NCI-H1048 (cell line): ENCODE results near the gene IRAG1.

ENCODE experiments used
- DNase-seq: peaks from one replicate; lab custom pipeline; 2025; lab: John Stamatoyannopoulos, UW

The IRAG1 gene

GRCh38 chr11:10693509-10694081, at the start of gene IRAG1:
TSS of gene IRAG1 (minus strand) at chr11:10693755. CDS start at chr11:10693602, 153 bp downstream.
- no peak for DNase-seq

GRCh38 chr11:10742460-10743208, 49.1 kb upstream of the IRAG1 start:
- DNase-seq, result no peak

GRCh38 chr11:10735481-10736475, 42.2 kb upstream of the IRAG1 start:
- DNase-seq, result peak; percentile 24

GRCh38 chr11:10731064-10731680, 37.6 kb upstream of the IRAG1 start:
- DNase-seq, result no peak

GRCh38 chr11:10730151-10730550, 36.6 kb upstream of the IRAG1 start:
- DNase-seq, result no peak

- no peak for DNase-seq
Measured at GRCh38 chr11:10728789-10729472, 35.4 kb upstream of the IRAG1 start.

GRCh38 chr11:10728154-10728553, 34.6 kb upstream of the IRAG1 start:
- no peak for DNase-seq

- no peak for DNase-seq
Measured at GRCh38 chr11:10727146-10727851, 33.7 kb upstream of the IRAG1 start.

GRCh38 chr11:10725907-10726253, 32.3 kb upstream of the IRAG1 start:
- no peak for DNase-seq

GRCh38 chr11:10725114-10725906, 31.8 kb upstream of the IRAG1 start:
- no peak for DNase-seq

GRCh38 chr11:10722307-10722706, 28.8 kb upstream of the IRAG1 start:
- no peak for DNase-seq

- no peak for DNase-seq
Measured at GRCh38 chr11:10720881-10721376, 27.4 kb upstream of the IRAG1 start.

- DNase-seq, result no peak
Measured at GRCh38 chr11:10719616-10720015, 26.1 kb upstream of the IRAG1 start.

- no peak for DNase-seq
Measured at GRCh38 chr11:10716543-10717259, 23.1 kb upstream of the IRAG1 start.

GRCh38 chr11:10716122-10716521, 22.6 kb upstream of the IRAG1 start:
- DNase-seq, result no peak

- no peak for DNase-seq
Measured at GRCh38 chr11:10715571-10715970, 22.0 kb upstream of the IRAG1 start.

- DNase-seq, result no peak
Measured at GRCh38 chr11:10709299-10710086, 15.9 kb upstream of the IRAG1 start.

GRCh38 chr11:10708131-10708530, 14.6 kb upstream of the IRAG1 start:
- no peak for DNase-seq
